Bronchial epithelial cell (primary cell): ENCODE measurements around the gene DENND1B. TPM values are rescaled to one million over a fixed set of nuclear protein-coding genes. Genes with fewer than 3 reads are reported as not detected.

ENCODE experiments used
- DNase-seq: peaks from one replicate; pipeline ENCODE4 v3.0.0-alpha.2; 2010; ENCODE audit warnings: low read depth
- FAIRE-seq: peaks from 2 replicates; lab custom pipeline; 2011; peaks lifted over from hg19 to GRCh38; lab: Jason Lieb, UNC
- H3K27me3 ChIP-seq: 2 replicates; pipeline ENCODE4 v1.5.1; 2011; ENCODE audit warnings: low read length; ENCODE audit not compliant: control insufficient read depth, insufficient read depth
- H3K36me3 ChIP-seq: 2 replicates; pipeline ENCODE4 v1.5.1; 2011; ENCODE audit warnings: low read length; ENCODE audit not compliant: control insufficient read depth, insufficient read depth
- H3K4me3 ChIP-seq: 2 replicates; pipeline ENCODE4 v1.5.1; 2011; ENCODE audit warnings: mild to moderate bottlenecking, low read depth, low read length, control low read depth
- total RNA-seq: library from RNA; depleted of rRNA; stranded (reverse); fragments of >200 nt; gene quantifications from 2 replicates; pipeline ENCODE4 v1.2.1, GENCODE V29; 2014
- TF ChIP-seq, protein P1 (sequence below): IDR thresholded peaks from 2 replicates; pipeline ENCODE4 v1.5.1; 2011; ENCODE audit warnings: mild to moderate bottlenecking, moderate library complexity, low read length, control low read depth, inconsistent platforms; ENCODE audit not compliant: insufficient read depth, severe bottlenecking

The DENND1B gene
- total RNA-seq, 1 donor from 2014 or later: 15.5 TPM

DNA sequence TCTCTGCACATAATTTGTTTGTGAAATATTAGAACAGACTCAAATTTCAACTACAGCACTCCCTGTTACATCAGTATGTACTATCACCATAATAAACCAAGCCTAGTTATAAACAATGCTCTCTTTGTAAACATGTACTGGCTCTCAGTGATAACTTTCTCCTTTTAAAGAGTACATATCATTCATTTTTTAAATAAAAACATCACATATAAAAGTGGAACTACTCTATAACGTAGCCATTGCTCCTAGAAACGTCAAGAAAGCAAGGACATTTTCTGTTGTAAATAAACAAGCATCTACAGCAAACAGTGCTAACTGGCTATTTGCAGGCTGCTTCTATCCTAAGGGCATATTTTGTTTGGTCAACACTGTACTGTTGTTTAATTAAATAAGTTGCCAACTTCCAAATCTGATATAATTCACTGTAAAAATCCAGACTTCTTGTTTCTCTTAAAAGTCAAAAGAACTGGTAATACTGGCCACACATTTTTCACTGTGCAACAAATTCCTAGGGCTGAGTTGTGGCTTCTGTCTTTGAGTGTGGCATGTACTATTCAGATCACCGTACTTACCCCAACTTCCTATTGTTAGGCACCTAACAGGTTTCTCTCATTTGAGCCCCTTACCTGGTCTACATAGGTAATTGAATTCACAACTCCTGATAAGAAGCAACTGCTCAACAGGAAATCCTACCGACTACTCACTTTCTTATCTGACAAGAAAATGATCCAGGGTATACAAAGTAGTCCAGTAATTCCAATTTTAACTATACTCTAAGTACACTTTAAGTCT, 111.9 kb downstream of the DENND1B start:
- DNase-seq: peak; percentile 3
- TF ChIP-seq, protein P1, sequence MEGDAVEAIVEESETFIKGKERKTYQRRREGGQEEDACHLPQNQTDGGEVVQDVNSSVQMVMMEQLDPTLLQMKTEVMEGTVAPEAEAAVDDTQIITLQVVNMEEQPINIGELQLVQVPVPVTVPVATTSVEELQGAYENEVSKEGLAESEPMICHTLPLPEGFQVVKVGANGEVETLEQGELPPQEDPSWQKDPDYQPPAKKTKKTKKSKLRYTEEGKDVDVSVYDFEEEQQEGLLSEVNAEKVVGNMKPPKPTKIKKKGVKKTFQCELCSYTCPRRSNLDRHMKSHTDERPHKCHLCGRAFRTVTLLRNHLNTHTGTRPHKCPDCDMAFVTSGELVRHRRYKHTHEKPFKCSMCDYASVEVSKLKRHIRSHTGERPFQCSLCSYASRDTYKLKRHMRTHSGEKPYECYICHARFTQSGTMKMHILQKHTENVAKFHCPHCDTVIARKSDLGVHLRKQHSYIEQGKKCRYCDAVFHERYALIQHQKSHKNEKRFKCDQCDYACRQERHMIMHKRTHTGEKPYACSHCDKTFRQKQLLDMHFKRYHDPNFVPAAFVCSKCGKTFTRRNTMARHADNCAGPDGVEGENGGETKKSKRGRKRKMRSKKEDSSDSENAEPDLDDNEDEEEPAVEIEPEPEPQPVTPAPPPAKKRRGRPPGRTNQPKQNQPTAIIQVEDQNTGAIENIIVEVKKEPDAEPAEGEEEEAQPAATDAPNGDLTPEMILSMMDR: no peak
- H3K4me3 ChIP-seq: no peak overlapping the region
- no peak for FAIRE-seq
- no peaks in the 10 kb centered on the region for H3K27me3 ChIP-seq
- no peaks in the 10 kb centered on the region for H3K36me3 ChIP-seq

DNA sequence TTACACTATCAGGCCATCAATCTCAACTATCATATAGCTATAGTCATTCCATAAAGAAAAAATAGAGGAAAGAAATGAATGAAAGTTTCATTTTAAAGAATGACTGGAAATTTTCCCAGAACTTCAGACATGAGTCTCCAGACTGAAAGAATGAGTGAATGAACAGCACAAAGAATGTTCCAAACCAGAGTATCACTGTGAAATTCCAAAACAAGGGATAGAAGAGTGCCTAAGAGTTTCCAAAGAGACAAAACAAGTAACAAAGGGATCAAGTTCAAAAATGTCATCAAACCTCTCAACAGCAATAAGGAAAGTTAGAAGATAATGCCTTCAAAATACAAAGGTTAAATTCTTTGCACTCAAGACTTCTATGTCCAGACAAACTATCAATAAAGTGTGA, 114.9 kb downstream of the DENND1B start:
- no peak for DNase-seq
- no peak for FAIRE-seq
- Histone ChIP-seq H3K36me3 (no peaks in the 10 kb centered on the region), H3K4me3 (no peak overlapping the region), H3K27me3 (no peaks in the 10 kb centered on the region)
- TF ChIP-seq, protein P1: no peak

DNA sequence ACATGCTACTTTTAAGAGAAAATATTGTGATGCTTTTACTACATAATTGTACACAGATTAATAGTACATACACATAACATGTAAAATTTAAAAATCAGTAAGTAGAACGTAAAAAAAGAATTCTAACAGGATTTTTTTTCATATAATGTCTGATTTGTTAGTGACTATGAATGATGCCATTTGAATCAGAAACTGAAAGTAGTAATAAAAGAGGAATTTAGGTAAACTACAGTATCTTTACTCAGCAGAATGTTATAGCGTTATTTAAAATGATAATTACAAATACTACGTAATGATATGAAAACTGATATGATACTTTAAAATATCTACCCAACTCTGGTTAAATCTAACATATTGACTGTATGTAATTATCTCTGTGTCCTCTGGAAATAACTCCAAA, 116.1 kb downstream of the DENND1B start:
- DNase-seq (no peak), FAIRE-seq (no peak)
- no peaks in the 10 kb centered on the region for H3K27me3 ChIP-seq

DNA sequence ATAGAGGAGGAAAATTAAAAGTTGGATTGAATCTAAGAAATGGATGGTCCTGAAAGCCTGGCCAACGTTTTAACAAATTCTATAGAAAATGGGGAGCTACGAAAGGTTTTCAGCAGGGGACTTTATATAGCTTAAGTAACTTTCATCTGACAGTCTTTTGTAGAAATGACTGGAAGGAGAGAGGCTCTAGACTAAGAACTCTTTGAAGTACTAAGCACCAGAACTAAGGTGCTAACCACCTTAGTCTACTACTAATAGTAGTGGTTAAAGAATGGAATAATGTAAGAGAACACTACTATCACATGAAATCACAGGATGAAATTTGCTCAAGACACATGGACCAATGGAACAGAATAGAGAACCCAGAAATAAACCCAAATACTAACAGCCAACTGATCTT, 126.1 kb downstream of the DENND1B start:
- no peak for FAIRE-seq

More for the DNA sequence above, 116.1 kb downstream of the DENND1B start:
- TF ChIP-seq, protein P1: no peak
- Histone ChIP-seq H3K4me3 (no peak overlapping the region), H3K36me3 (no peaks in the 10 kb centered on the region)

DNA sequence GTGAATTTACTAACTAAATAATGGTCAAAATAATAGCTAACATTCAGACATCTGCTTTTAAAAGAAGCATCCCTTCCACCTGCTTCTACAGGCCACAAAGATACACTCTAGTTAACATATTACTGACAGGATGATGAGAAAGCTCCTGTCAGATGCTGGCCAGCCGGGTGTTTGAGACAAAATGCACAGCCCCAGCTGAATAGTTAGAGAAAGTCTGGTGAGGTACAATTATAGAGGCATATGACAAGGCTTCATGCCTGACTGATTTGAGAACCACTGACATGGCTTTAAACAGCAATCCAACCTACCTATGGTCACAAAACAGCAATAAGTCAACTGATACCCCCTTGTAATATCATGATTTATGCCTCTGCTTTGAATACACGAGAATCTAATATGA, 137.0 kb downstream of the DENND1B start:
- TF ChIP-seq, protein P1: no peak

More for the DNA sequence above, 126.1 kb downstream of the DENND1B start:
- DNase-seq: no peak
- Histone ChIP-seq H3K4me3 (no peak overlapping the region), H3K27me3 (no peaks in the 10 kb centered on the region), H3K36me3 (no peaks in the 10 kb centered on the region)
- TF ChIP-seq, protein P1: no peak

More for the DNA sequence above, 137.0 kb downstream of the DENND1B start:
- DNase-seq: no peak
- Histone ChIP-seq H3K27me3 (no peaks in the 10 kb centered on the region), H3K36me3 (no peaks in the 10 kb centered on the region), H3K4me3 (no peak overlapping the region)
- no peak for FAIRE-seq
